Measurements from ENCODE around the gene GOLT1B. TPM values are rescaled to one million over a fixed set of nuclear protein-coding genes. Genes with fewer than 3 reads are reported as not detected.

GOLT1B gene
- total RNA-seq, 1 donor from 2014 or later, result 30.8 TPM

DNA sequence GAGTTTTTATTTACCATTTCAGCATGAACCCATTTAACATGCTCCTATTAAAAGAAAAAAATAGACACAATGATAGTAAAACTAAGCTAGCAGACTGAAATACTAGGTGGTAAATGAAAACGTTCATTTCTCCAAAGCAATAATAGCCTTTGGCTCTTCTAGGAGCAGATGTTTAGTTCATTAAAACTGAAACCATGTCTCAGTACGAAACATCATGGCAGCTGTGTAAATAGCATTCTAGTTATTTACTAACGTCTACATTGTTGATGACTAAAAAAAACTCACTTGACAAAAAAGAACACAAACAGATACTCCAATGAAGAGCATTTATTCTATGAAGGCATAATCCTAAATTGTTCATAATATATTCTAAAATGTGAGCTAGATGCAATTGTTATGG is 18.1 kb upstream of the GOLT1B start:
- H3K4me3 Mint-ChIP-seq, result no peak overlapping the region
- no peak overlapping the region for H3K27ac Mint-ChIP-seq (ENCODE audit: unreplicated experiment)
- H3K4me1 Mint-ChIP-seq, result no peaks in the 10 kb centered on the region
- TF ChIP-seq, protein P1, sequence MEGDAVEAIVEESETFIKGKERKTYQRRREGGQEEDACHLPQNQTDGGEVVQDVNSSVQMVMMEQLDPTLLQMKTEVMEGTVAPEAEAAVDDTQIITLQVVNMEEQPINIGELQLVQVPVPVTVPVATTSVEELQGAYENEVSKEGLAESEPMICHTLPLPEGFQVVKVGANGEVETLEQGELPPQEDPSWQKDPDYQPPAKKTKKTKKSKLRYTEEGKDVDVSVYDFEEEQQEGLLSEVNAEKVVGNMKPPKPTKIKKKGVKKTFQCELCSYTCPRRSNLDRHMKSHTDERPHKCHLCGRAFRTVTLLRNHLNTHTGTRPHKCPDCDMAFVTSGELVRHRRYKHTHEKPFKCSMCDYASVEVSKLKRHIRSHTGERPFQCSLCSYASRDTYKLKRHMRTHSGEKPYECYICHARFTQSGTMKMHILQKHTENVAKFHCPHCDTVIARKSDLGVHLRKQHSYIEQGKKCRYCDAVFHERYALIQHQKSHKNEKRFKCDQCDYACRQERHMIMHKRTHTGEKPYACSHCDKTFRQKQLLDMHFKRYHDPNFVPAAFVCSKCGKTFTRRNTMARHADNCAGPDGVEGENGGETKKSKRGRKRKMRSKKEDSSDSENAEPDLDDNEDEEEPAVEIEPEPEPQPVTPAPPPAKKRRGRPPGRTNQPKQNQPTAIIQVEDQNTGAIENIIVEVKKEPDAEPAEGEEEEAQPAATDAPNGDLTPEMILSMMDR (conservative IDR thresholded peaks at IDR 0.05), result no peak
- H3K27me3 Mint-ChIP-seq (ENCODE audit: low read depth), result no peaks in the 10 kb centered on the region
- no peak for DNase-seq (ENCODE audit: low read depth, low spot score)
- peaks cover 7% of the 10 kb centered on the region for H3K36me3 Mint-ChIP-seq (ENCODE audit: low read depth)
- H3K9me3 Mint-ChIP-seq, result no peaks in the 10 kb centered on the region

DNA sequence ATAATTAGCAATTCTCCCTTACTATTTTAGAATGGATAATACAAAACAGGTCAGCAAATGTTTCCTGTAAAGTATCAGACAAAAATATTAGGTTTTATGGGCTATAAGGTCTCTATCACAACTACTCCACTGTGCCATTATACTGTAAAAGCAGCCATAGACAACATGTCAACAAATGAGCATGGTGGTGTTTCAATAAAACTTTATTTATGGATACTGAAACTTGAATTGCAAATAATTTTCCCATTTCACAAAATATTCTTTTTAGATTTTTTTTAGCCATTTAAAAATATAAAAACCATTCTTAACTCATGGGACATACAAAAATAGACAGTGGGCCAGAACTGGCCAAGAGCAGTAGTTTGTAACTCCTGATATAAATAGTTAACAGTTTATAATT is 15.6 kb upstream of the GOLT1B start:
- H3K9me3 Mint-ChIP-seq, result no peaks in the 10 kb centered on the region

DNA sequence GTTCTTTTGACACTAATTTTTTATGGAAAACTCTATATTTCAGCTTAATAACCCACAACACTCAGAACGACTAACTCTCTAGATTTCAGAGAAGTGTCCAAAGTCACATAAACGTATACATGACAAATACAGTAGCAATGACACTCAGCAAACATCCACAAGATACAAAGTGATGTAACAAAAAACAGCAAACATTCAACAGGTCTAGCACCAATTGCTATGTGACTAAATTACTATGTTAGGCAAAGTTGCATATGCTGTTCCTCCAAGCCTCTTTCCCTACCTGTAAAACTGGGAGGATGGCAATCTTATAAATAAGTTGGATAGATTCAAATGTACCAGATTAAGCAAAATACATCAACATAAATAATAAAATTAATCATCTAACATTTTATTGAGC is 1.8 kb upstream of the GOLT1B start:
- no peaks in the 10 kb centered on the region for H3K9me3 Mint-ChIP-seq
- H3K4me3 Mint-ChIP-seq, result no peak overlapping the region
- H3K36me3 Mint-ChIP-seq (ENCODE audit: low read depth), result peaks cover 3% of the 10 kb centered on the region
- no peak for DNase-seq (ENCODE audit: low read depth, low spot score)
- TF ChIP-seq, protein P1 (conservative IDR thresholded peaks at IDR 0.05), result no peak
- H3K27ac Mint-ChIP-seq (ENCODE audit: unreplicated experiment), result no peak overlapping the region
- H3K4me1 Mint-ChIP-seq, result peaks cover 20% of the 10 kb centered on the region
- no peaks in the 10 kb centered on the region for H3K27me3 Mint-ChIP-seq (ENCODE audit: low read depth)

More for the DNA sequence above, 15.6 kb upstream of the GOLT1B start:
- TF ChIP-seq, protein P1 (conservative IDR thresholded peaks at IDR 0.05), result no peak
- Mint-ChIP-seq H3K4me3 (no peak overlapping the region), H3K27me3 (ENCODE audit: low read depth) (no peaks in the 10 kb centered on the region), H3K4me1 (no peaks in the 10 kb centered on the region), H3K27ac (ENCODE audit: unreplicated experiment) (no peak overlapping the region), H3K36me3 (ENCODE audit: low read depth) (peaks cover 17% of the 10 kb centered on the region)
- no peak for DNase-seq (ENCODE audit: low read depth, low spot score)

DNA sequence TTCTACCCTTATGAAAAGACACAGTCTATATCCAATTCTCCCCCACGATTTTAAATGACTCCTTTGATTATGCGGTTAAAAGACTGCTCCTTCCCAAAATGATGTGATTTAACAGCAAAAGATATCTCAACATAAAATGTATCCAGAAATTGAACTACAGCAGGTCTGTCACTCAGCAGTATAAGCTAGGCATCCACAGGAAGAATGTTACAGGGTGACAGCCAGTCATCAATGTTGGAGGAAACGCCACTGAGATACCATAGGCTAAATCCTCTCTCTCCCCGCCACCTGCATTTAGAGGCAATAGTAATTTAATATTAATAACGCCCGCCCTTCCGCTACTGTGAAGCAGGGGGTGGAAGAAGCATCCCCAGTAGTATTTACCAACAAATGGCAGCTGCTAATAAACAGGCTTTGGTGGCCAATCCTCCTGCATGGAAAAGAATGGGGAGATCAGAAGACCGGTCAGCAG is 767 bp upstream of the GOLT1B start:
- TF ChIP-seq, protein P1 (conservative IDR thresholded peaks at IDR 0.05), result no peak
- DNase-seq (ENCODE audit: low read depth, low spot score), result no peak
- H3K4me3 Mint-ChIP-seq, result no peak overlapping the region
- no peak overlapping the region for H3K27ac Mint-ChIP-seq (ENCODE audit: unreplicated experiment)
- no peaks in the 10 kb centered on the region for H3K9me3 Mint-ChIP-seq
- H3K4me1 Mint-ChIP-seq, result peaks cover 20% of the 10 kb centered on the region
- no peaks in the 10 kb centered on the region for H3K36me3 Mint-ChIP-seq (ENCODE audit: low read depth)
- H3K27me3 Mint-ChIP-seq (ENCODE audit: low read depth), result no peaks in the 10 kb centered on the region

DNA sequence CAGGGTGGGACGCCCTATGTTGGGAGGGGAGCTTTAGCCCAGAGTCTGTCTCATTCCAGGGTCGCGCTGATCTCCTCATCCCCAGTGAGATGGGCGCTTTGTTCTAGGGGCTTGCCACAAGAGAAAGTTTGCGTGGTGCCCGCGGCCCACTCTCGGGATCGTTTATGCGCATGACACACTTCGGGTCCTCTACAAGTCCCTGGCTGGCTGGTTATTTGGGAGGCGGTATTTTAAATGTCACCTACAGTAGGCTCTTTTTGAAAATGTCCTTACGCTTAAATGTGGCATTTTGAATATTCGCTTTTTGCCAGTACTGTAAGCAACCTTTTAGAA is 541 bp downstream of the GOLT1B start:
- no peak for DNase-seq (ENCODE audit: low read depth, low spot score)
- H3K27ac Mint-ChIP-seq (ENCODE audit: unreplicated experiment), result no peak overlapping the region
- no peaks in the 10 kb centered on the region for H3K9me3 Mint-ChIP-seq
- no peak overlapping the region for H3K4me3 Mint-ChIP-seq
- H3K27me3 Mint-ChIP-seq (ENCODE audit: low read depth), result no peaks in the 10 kb centered on the region
- TF ChIP-seq, protein P1 (conservative IDR thresholded peaks at IDR 0.05), result no peak
- no peaks in the 10 kb centered on the region for H3K36me3 Mint-ChIP-seq (ENCODE audit: low read depth)
- H3K4me1 Mint-ChIP-seq, result peaks cover 20% of the 10 kb centered on the region

DNA sequence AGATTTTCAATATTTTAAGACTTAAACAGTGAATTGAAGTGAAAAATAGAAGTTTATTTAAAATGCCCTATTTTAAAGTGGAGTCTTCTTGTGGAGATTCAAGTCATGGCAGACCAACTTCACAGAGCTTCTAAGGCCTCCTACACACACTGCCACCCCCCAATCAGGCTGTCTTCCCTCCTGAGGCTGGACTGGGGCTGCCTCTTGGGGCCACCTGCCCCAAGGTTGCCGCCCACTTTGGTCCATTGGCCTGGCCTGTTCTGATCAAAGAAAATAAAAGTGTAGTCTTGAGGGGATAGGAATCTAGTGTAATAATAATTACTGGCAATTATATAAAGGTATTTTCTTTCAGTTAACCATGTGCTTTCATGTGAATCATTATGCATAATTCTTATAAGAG is 1.3 kb downstream of the GOLT1B start:
- Mint-ChIP-seq H3K27ac (ENCODE audit: unreplicated experiment) (no peak overlapping the region), H3K4me1 (peaks cover 20% of the 10 kb centered on the region), H3K36me3 (ENCODE audit: low read depth) (no peaks in the 10 kb centered on the region), H3K4me3 (no peak overlapping the region), H3K9me3 (no peaks in the 10 kb centered on the region), H3K27me3 (ENCODE audit: low read depth) (no peaks in the 10 kb centered on the region)
- DNase-seq (ENCODE audit: low read depth, low spot score), result no peak
- TF ChIP-seq, protein P1 (conservative IDR thresholded peaks at IDR 0.05), result no peak
